HG03039 (cell line): ENCODE data around the gene TSSK1B.
"Not testable (repeated sequence)": the region's sequence is repeated elsewhere in the genome, so short reads cannot be mapped to it uniquely, and the experiment has no call there.

Experiments used
- ATAC-seq: cut with Tn5 transposase; IDR thresholded peaks from one replicate; pipeline ENCODE4 v1.9.1; 2021; ENCODE audit warnings: mild to moderate bottlenecking, moderate library complexity; ENCODE audit not compliant: unreplicated experiment

Gene TSSK1B, protein sequence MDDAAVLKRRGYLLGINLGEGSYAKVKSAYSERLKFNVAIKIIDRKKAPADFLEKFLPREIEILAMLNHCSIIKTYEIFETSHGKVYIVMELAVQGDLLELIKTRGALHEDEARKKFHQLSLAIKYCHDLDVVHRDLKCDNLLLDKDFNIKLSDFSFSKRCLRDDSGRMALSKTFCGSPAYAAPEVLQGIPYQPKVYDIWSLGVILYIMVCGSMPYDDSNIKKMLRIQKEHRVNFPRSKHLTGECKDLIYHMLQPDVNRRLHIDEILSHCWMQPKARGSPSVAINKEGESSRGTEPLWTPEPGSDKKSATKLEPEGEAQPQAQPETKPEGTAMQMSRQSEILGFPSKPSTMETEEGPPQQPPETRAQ

GRCh38 chr5:113434889-113435288 is at the start of gene TSSK1B:
TSSK1B (minus strand) TSS chr5:113434989; CDS start chr5:113434839, 150 bp downstream.
- ATAC-seq = no peak

GRCh38 chr5:113480243-113480642 is 45.5 kb upstream of the TSSK1B start:
- ATAC-seq = no peak

GRCh38 chr5:113478691-113479090 is 43.9 kb upstream of the TSSK1B start:
- ATAC-seq = no peak

DNA sequence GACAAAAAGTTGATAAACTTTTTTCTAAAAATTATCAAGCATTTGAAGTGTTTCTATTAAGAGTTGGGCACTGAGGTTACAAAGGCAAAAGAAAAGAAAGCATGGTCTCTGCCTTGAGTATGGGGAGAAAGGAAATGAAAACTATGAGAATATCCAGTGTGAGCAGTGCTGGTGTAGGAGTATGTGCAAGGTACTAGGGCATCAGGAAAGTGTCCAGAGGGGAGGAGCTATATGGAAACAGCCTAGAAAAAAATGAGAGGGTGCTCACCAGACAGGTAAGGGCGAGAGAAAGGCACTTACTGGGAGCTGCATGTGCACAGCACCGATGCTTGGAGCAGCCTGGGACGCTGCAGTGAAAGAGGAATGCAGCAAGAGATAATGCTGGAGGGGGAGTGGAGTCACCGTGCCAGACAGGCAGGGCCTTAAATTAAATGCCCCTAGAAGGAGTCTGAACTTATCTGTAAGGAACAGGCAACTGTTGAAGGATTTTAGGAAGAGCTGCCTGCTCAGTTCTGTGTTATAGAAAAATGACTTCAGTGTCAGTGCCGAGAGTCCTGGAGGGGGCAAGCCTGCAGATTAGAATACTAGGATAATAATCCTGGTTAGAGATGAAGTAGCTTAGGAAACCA is 39.4 kb upstream of the TSSK1B start:
- no peak for ATAC-seq

DNA sequence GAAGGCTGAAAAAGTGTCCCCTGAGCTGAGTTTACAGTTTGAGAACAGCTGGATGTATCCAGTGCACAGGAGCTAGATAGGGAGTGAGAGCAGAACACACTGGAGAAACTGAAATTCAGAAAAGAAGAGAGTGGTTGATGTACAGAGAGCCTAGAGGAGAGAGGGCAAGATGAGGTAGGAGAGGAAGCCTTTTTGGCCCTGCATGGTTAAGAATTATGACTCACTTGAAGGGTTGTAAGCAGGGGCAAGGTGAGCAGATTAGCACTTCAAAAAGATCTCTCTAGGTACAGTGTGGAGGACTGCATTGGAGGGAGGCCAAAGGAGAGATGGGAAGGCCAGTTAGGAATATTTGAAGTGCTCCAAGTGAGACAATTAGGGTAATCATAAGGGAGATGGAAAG is 28.2 kb upstream of the TSSK1B start:
- ATAC-seq = no peak

GRCh38 chr5:113457106-113457505 is 22.3 kb upstream of the TSSK1B start:
- ATAC-seq = not testable (repeated sequence)

- no peak for ATAC-seq
Observed at GRCh38 chr5:113452941-113453340, 18.2 kb upstream of the TSSK1B start.

GRCh38 chr5:113451797-113452196 is 17.0 kb upstream of the TSSK1B start:
- no peak for ATAC-seq

DNA sequence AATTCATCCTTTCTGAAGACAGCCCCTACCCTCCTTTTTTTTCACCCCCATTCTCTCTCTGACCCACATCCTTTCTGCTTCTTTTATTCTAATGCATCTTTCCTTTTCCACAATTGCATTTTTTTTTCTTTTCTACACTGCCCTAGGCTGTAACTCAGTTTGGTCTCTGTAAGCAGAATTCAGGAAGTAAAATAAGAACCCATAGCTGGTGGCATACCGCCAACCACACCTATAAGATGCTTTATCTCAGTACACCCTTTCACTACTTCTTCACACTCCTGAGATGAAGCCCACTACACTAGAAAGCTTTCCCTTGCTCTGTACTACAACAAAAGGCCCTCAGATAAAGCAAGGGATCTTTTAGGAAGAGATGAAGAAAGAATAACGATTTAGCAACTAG is 16.1 kb upstream of the TSSK1B start:
- ATAC-seq = no peak

GRCh38 chr5:113450462-113450861 is 15.7 kb upstream of the TSSK1B start:
- ATAC-seq = no peak

- no peak for ATAC-seq
Observed at GRCh38 chr5:113448252-113448651, 13.5 kb upstream of the TSSK1B start.

GRCh38 chr5:113447498-113448050 is 12.8 kb upstream of the TSSK1B start:
- no peak for ATAC-seq

DNA sequence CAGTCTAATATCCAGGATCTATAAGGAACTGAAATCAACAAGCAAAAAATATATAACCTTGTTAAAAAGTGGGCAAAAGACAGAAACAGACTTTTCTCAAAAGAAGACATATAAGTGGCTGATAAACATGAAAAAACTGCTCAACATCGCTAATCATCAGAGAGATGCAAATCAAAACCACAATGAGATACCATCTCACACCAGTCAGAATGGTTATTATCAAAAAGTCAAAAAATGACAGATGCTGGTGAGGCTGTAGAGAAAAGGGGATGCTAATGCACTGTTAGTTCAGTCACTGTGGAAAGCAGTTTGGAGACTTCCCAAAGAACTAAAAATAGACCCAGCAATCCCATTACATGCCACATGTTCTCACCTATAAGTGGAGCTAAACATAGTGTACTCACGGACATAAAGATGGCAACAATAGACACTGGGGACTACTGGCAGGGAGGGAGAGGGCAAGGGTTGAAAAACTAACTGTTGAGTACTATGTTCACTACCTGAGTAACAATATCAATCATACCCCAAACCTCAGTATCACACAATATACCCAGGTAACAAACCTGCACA is 11.7 kb upstream of the TSSK1B start:
- no peak for ATAC-seq

DNA sequence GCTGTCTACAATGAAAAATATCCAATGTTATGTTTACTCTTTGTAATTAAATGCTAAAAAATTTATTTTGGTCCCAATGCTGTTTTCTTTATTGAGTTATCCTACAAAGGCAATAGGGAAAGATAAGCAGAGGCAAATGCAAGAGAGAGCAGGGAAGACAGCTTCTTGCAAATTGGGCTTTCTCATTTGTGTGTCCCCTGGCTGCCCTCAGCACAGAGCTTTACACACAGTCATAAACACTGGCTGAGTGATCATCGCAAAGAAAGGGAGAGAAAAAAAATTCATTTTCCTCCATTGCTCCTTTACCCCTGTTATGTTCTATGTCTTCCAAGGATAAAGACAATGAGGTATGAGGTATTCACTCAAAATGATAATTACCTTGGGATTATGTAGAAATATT is 2.3 kb upstream of the TSSK1B start:
- ATAC-seq = no peak

DNA sequence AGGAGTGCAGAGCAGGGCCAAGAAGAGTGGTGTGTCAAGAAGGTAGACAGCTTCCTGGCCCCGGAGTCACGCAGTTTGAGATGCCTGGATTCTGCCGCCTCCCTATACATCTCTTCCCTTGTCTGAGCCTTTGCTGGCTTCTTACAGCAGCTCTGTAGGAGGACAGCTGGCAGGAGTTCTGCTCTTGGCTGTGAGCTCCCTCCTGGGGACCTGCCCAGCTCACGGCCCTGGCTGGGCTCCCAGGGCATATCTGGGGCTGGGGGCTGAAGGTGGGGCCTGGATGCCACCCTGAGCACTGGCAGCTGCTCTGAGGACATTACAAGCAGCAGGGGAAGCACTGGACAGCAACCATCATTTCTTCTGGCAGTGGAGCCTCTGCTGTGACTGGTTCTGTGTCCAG is 786 bp upstream of the TSSK1B start:
- no peak for ATAC-seq

DNA sequence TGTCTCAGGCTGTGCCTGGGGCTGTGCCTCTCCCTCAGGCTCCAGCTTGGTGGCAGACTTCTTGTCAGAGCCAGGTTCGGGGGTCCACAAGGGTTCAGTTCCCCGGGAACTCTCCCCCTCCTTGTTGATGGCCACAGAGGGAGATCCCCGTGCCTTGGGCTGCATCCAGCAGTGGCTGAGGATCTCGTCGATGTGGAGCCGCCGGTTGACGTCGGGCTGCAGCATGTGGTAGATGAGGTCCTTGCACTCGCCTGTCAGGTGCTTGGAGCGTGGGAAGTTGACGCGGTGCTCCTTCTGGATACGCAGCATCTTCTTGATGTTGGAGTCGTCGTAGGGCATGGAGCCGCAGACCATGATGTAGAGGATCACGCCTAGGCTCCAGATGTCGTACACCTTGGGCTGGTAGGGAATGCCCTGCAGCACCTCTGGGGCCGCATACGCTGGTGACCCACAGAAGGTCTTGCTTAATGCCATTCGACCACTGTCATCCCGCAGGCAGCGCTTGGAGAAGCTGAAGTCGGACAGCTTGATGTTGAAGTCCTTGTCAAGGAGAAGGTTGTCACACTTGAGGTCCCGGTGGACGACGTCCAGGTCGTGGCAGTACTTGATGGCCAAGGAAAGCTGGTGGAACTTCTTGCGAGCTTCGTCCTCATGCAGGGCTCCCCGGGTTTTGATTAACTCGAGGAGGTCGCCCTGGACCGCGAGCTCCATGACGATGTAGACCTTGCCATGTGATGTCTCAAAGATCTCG is 752 bp downstream of the TSSK1B start:
- ATAC-seq = no peak

DNA sequence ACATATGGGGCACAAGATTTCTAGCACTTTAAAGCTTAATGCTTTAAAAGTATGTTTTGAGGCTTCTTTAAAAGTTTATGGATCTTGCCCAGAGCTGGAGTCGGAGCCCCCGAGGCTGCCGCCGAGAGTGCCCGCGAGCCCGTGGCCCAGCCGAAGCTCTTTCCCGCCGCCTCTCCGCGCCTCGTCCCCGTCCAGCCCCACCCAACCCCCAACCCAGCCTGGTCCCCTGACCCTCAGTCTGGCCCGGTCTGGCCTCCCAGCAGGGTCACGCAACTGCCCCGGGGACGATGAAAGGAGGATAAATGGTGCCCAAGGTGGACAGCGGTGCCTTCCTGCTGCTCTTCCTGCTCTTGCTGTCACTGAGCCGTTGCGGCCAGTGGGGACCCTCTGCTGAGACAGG is 1.7 kb downstream of the TSSK1B start:
- no peak for ATAC-seq

DNA sequence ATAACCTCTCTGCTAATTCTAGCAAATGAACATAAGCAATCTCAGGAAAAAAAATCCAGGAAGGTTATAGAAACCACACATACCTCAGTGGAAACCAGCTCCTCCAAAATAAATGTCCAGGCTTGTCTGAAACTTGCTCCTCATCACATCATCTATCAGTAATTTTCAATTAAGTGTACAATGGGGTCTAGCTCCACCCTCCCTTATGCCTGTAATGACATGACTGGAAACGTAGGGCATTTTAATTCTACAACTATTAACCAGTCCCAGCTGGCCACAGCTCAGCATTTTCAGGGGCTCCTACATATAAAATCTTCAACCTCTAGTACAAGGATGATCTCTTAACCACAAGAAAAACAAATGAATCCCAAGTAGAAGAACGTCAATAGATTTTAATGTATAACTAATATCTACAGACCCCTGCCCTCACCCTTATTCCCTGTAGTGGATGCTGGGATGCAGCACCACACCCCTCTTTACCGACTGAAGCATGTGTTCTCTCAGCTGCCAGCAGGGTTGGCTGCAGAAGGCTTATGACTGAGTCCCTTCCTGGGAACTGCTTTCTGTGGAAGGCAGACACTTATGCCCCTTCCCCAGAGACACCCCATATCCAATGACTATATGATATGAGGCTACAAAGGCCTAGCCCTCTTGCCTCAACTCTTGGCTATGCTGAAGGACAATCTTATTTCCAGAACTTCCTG is 6.8 kb downstream of the TSSK1B start:
- no peak for ATAC-seq

- no peak for ATAC-seq
Observed at GRCh38 chr5:113425909-113426308, 8.9 kb downstream of the TSSK1B start.

DNA sequence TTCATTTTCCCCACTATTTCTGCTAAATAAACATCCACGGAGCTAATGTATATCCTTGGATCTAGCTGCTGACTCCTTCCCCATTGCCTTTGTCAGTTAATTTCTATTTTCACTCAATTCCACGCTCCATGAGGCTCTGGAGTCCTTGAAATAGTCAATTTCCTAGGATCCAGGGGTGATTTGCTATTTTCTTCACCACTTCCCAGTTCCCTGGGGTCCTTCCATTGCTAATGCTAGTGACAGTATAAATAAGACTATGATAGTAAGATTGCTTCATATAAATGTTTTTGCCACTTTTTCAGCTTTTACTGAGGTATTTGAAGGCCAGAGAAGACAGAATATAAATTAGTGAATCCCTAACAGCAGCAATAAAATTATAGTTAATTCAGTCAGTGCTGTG is 13.1 kb downstream of the TSSK1B start:
- no peak for ATAC-seq

DNA sequence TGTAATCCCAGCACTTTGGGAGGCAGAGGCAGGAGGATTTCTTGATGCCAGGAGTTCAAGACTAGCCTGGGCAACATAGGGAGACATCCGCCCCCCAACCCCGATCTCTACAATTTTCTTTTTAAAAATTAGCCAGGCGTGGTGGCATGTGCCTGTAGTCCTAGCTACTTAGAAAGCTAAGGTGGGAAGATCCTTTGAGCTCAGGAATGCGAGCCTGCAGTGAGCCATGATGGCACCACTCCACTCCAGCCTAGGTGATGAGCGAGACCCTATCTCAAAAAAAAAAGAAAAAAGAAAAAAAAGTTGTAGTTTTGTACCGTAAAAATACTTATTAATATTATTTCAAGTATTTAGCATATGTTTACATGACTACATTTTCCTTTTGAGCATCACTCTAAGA is 29.3 kb downstream of the TSSK1B start:
- ATAC-seq = no peak
